SIG-M5 treated with dmso at 0.1 percent for 504 hours (cell line): ENCODE data around the gene IQSEC3.
"Not testable (repeated sequence)": the region's sequence is repeated elsewhere in the genome, so short reads cannot be mapped to it uniquely, and the experiment has no call there.

Experiments used
- DNase-seq: peaks from one replicate; lab custom pipeline; 2025; ENCODE audit not compliant: unreplicated experiment; lab: John Stamatoyannopoulos, UW

Gene IQSEC3

GRCh38 chr12:109872-110271, 43.3 kb downstream of the IQSEC3 start:
- no peak for DNase-seq

- peak; percentile 25 for DNase-seq
Measured at GRCh38 chr12:111699-112493, 45.3 kb downstream of the IQSEC3 start.

DNA sequence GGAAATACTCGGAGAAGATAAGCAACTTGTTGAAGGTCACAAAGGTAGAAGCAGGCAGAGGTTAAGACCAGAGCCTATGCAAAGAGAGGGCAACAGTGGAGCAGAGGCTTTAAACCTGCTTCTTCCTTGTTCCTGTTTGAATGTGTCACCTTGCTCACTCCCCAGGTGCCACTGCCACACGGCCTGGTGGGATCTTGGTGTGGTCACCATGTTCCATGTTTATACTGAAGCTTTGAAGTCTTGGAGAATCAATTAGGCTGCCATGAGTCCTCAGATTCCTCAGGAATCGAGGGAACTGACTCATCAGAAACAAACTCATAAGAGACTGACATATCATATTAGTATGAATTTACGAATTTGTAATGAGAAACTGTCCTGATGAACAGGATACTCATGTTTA, 46.8 kb downstream of the IQSEC3 start:
- DNase-seq: no peak

GRCh38 chr12:114626-115211, 48.2 kb downstream of the IQSEC3 start:
- DNase-seq: no peak

- DNase-seq: no peak
Measured at GRCh38 chr12:115518-115917, 49.0 kb downstream of the IQSEC3 start.

DNA sequence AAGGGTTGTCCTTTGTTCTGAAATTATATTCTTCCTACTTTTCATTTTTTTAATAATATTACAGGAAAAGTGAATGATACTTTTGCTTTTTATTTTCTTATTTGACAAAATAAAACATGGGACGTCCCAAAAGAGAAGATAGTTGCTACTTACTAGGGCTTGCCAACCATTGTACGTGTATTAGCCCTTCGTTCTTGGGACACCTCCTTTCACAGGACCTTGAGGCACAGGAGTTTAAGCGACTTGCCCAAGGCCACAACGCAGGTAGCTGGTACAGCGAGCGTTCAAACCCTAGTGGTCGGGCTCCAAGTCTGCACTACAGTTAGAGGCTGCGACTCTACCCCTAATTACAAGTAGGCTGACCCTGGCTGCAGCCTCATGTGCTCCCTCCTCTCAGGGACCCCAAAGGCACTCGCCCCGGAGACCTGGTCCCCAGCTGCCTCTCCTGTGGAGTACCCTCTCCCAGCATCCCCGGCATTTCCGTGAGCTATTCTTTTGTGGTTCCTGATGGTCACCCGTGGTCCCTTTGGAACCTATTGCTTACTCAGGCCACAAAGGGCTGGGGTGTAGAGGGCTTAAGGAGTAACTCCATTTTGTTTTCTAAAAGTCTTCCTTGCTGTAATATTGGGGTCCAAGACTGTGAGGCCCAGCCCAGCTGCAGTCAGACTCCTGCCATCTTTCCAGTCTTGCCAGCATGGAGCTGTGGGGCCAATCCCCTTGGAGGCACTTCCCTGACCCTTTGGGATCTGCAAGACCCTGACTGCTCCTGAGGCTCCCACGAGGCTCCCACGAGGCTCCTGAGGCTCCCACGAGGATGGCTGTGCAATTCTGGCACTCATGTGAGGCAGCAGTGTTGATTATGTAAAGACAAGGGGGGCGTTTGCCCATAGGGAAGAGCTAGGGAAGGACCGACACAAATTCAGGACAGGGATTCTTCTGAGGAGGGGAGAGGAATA, 49.7 kb downstream of the IQSEC3 start:
- no peak for DNase-seq

- DNase-seq: no peak
Measured at GRCh38 chr12:117311-117710, 50.7 kb downstream of the IQSEC3 start.

- no peak for DNase-seq
Measured at GRCh38 chr12:117816-118345, 51.3 kb downstream of the IQSEC3 start.

DNA sequence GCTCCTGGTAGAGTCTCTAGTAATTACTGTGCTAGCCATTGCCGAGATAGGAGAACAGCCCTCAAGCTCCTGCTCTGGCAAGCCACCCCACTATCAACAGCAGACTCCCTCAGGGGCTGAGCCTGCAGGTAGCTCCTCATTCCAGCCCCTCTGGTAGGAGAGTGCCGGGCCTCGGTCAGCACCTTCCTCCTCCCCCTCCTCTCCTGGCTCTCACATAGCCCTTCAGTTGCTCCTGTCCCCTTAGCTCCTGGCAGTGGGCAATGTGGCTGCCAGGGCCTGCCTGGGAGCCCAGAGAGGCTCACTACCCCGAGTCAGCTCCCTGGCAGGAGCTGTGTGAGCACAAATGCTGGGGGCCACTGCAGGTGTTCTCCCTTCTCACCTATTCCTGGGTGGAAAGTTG, 52.0 kb downstream of the IQSEC3 start:
- DNase-seq: no peak

GRCh38 chr12:120951-121350, 54.4 kb downstream of the IQSEC3 start:
- DNase-seq: no peak

GRCh38 chr12:121647-122046, 55.1 kb downstream of the IQSEC3 start:
- no peak for DNase-seq

DNA sequence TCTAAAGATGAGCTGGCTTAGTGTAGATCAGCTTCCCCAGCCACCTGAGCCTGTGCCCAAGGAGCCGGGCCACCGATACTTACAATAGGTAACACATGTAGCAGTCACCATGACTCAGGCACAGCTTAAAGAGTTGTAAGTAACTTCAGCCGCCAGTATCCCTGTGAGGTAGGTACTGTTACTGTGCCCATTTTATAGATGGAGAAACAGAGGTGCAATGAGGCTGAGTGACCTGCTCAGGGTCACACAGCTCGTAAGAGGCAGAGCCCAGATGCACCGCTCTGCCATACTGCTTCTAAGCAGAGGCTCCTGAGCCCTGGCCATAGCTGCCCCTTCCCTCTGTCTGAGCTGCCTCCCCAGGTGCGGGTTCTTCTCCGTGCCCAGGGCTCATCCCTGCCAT, 58.5 kb downstream of the IQSEC3 start:
- no peak for DNase-seq

DNA sequence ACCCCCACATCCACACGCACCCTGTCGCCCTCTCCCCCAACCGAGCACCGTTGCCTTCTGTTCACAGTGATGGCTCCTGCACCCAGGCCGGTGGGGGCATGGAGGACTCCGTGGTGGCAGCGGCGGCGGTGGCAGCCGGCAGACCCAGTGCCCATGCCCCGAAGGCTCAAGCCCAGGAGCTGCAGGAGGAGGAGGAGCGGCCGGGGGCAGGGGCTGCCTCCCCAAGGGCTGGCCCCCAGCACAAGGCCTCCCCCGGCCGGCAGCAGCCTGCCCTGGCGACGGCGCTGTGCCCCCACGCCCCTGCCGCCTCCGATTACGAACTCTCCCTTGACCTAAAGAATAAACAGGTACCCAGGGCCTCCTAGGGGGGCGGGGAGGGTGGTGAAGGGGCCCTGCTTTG, 59.0 kb downstream of the IQSEC3 start:
- DNase-seq: no peak

- DNase-seq: peak; percentile 13
Measured at GRCh38 chr12:128079-128478, 61.5 kb downstream of the IQSEC3 start.

- DNase-seq: no peak
Measured at GRCh38 chr12:129001-129400, 62.4 kb downstream of the IQSEC3 start.

DNA sequence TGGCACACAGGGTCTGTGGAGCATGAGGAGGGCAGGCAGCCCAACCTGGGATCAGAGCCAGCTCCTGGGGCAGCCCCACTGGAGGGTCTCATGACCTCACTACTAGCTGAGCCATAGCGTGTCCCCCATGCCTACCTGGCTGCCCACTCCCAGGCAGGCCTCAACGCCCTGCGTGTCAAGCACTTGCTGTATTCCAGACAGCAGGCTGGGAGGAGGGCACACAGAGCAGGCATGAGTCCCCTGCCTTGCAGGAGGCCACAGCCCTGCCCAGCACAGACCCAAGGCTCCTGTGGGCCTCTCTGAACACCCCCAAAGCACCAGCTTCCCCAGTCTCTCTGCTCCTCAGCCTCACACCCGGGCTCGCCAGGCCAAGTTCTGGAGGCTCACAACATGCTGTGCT, 64.0 kb downstream of the IQSEC3 start:
- no peak for DNase-seq

DNA sequence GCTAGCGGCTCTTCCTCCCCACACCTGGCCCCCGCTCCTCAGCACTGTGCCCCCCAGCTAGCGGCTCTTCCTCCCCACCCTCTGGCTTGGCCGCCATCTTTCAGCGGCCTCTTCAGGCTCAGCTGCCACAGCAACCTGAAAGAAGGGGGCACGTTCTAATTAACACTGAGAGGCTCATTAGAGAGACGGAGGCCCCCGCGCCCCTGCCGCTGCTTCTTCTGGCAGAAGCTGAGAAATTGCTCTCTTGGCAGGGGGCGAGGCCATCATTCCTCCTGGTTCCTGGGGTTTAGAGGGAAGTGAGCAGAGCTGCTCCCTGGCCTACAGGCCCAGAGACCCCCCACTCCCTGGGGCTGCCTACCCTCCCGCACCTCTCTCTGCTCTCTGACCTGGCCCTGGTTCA, 64.4 kb downstream of the IQSEC3 start:
- DNase-seq: no peak

DNA sequence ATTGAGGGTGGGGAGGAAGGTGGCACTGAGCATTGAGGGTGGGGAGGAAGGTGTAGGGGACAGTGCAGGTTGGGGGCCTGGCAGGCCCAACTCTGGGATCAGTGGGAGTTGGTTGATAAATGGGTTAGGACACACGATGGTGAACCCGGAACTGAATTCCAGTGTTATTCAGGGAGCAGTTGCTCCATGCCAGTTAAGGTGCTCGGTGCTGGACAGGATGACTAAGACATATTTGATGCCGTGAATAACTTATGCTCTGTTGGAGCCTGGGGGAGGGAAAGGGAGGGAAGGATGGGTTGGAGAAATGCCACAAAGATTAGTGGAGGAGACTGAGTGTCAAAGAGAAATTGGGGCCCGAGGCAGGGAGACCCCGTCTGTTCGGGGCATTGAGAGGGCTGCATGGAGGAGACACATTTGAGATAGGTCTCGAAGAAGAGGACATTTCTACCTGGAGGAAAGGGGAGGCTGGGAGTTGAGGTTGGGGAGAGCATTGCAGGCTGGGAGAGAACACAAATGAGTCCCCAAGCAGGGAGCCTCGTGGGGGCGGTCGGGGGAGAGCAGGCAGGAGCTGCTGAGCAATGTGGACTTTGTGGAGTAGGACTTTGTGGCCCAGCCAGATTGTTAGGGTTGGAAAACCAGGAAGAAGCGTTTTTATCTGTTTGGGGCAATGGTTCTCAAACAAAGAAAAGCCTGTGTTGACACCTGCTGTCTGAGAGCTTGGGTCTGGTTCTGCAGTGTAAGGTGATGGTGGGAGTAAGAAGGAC, 65.3 kb downstream of the IQSEC3 start:
- no peak for DNase-seq

DNA sequence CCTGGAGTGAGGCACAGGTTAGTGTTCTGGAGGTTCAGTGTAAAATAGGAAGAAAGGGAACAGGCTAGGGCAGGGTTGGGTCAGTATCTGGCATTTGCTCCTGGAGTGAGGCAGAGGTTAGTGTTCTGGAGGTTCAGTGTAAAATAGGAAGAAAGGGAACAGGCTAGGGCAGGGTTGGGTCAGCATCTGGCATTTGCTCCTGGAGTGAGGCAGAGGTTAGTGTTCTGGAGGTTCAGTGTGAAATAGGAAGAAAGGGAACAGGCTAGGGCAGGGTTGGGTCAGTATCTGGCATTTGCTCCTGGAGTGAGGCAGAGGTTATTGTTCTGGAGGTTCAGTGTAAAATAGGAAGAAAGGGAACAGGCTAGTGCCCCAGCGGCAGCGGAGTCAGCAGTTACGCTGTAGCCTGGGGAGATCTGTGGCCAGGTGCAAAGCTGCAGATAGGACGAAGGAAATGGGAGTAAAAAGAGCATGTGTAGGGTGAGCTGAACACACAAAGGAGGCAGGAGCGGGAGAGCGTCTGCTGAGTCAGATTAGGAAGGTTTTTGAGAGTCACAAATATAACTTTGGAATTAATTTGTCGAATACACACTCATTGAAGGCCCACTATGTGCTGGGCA, 67.2 kb downstream of the IQSEC3 start:
- not testable (repeated sequence) for DNase-seq

- no peak for DNase-seq
Measured at GRCh38 chr12:135138-135537, 68.6 kb downstream of the IQSEC3 start.
